Measurements from ENCODE around the gene GPR84.
"Not testable (repeated sequence)": the region's sequence is repeated elsewhere in the genome, so short reads cannot be mapped to it uniquely, and the experiment has no call there.

Gene GPR84

GRCh38 chr12:54354271-54354670 is 10.0 kb downstream of the GPR84 start:
- DNase-seq, result not testable (repeated sequence)

GRCh38 chr12:54352891-54353874 is 11.1 kb downstream of the GPR84 start:
- DNase-seq, result no peak

GRCh38 chr12:54352022-54352531 is 12.2 kb downstream of the GPR84 start:
- no peak for DNase-seq

GRCh38 chr12:54351341-54351740 is 12.9 kb downstream of the GPR84 start:
- DNase-seq, result no peak

GRCh38 chr12:54350743-54351142 is 13.5 kb downstream of the GPR84 start:
- DNase-seq, result no peak

GRCh38 chr12:54349679-54350078 is 14.6 kb downstream of the GPR84 start:
- no peak for DNase-seq

- no peak for DNase-seq
Measured at GRCh38 chr12:54349036-54349435, 15.2 kb downstream of the GPR84 start.

GRCh38 chr12:54341378-54342300 is 22.6 kb downstream of the GPR84 start:
- DNase-seq, result no peak

GRCh38 chr12:54340846-54341245 is 23.4 kb downstream of the GPR84 start:
- DNase-seq, result no peak

GRCh38 chr12:54338698-54339296 is 25.5 kb downstream of the GPR84 start:
- no peak for DNase-seq

GRCh38 chr12:54337854-54338650 is 26.2 kb downstream of the GPR84 start:
- no peak for DNase-seq

GRCh38 chr12:54337280-54337842 is 26.9 kb downstream of the GPR84 start:
- DNase-seq, result no peak

GRCh38 chr12:54333420-54334034 is 30.8 kb downstream of the GPR84 start:
- DNase-seq, result no peak

- no peak for DNase-seq
Measured at GRCh38 chr12:54331461-54331860, 32.8 kb downstream of the GPR84 start.

- DNase-seq, result no peak
Measured at GRCh38 chr12:54330442-54330841, 33.8 kb downstream of the GPR84 start.

GRCh38 chr12:54329759-54330158 is 34.5 kb downstream of the GPR84 start:
- no peak for DNase-seq

- no peak for DNase-seq
Measured at GRCh38 chr12:54328595-54329337, 35.5 kb downstream of the GPR84 start.

GRCh38 chr12:54325442-54326109 is 38.7 kb downstream of the GPR84 start:
- DNase-seq, result not testable (repeated sequence)

GRCh38 chr12:54324617-54325441 is 39.5 kb downstream of the GPR84 start, which contains the start of gene COPZ1:
Gene COPZ1 (plus strand): TSS chr12:54325131. CDS start chr12:54325164, 33 bp downstream.
- DNase-seq, result peak; percentile 99

All from GF-D8 (cell line).